AG04450 (cell line): Measurements from ENCODE around the gene CHMP2B. TPM values are rescaled to one million over a fixed set of nuclear protein-coding genes. Genes with fewer than 3 reads are reported as not detected.

Source experiments
- CTCF ChIA-PET: fragments of 300-600, 350-600 bp; formaldehyde crosslinking; extraction: SDS; loops from one replicate; lab custom pipeline; 2022; ENCODE audit warnings: antibody characterized with exemption, inconsistent platforms; lab: Charles Lee
- POLR2A ChIA-PET: fragments of 350-600 bp; formaldehyde crosslinking; extraction: SDS; loops from one replicate; lab custom pipeline; 2021; ENCODE audit warnings: antibody characterized with exemption, inconsistent platforms; lab: Yijun Ruan, JAX
- DNase-seq: peaks from one replicate; pipeline ENCODE4 v3.0.0-alpha.2; 2011; ENCODE audit warnings: low read depth, low spot score
- H3K27ac ChIP-seq: one replicate; pipeline ENCODE4 v1.5.1; 2012; ENCODE audit warnings: low read depth, low read length, control low read depth
- H3K27me3 ChIP-seq: one replicate; pipeline ENCODE4 v1.6.0; 2012; ENCODE audit warnings: low read length; ENCODE audit not compliant: control insufficient read depth, insufficient read depth
- H3K4me3 ChIP-seq: 2 replicates; pipeline ENCODE4 v1.5.1; 2011; ENCODE audit warnings: mild to moderate bottlenecking, low read depth, low read length, control low read depth
- H3K9me3 ChIP-seq: 2 replicates; pipeline ENCODE4 v1.5.1; 2012; ENCODE audit warnings: low read length; ENCODE audit not compliant: control insufficient read depth, insufficient read depth
- polyA plus RNA-seq: library from polyadenylated mRNA; depleted of rRNA; stranded (reverse); fragments of >200 nt; gene quantifications from 2 replicates; pipeline ENCODE4 v1.2.3, GENCODE V29; 2011
- TF ChIP-seq, protein P1 (sequence below): IDR thresholded peaks from 2 replicates; pipeline ENCODE4 v1.5.1; 2011; ENCODE audit warnings: low read depth, low read length, control low read depth, inconsistent platforms

The CHMP2B gene
- polyA plus RNA-seq, 1 experiment: 28.4 TPM

DNA sequence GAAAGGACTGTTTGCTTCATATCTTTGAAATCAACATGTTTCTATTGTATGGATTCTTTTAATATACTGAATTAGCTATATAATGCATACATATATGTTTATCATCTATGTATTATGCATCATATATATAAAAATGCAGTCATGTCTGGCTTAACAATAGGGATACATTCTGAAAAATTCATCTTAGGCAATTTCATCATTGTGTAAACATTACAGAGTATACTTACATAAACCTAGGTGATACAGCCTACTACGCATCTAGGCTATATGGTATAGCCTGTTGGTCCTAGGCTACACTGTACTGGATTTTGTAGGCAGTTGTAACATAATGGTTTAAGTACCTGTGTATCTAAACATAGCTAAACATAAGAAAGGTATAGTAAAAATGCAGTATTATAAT, 21.7 kb downstream of the CHMP2B start:
- CTCF ChIA-PET: interaction anchor here (1.0 to 1.5 kb wide), 3 partner anchors 10 to 22 kb away, joined by 3 to 8 read pairs (median 7); partner anchors contain the start of gene CHMP2B
- H3K9me3 ChIP-seq: no peaks in the 10 kb centered on the region
- POLR2A ChIA-PET: no interaction called here
- no peaks in the 10 kb centered on the region for H3K27me3 ChIP-seq
- no peak overlapping the region for H3K4me3 ChIP-seq
- TF ChIP-seq, protein P1, sequence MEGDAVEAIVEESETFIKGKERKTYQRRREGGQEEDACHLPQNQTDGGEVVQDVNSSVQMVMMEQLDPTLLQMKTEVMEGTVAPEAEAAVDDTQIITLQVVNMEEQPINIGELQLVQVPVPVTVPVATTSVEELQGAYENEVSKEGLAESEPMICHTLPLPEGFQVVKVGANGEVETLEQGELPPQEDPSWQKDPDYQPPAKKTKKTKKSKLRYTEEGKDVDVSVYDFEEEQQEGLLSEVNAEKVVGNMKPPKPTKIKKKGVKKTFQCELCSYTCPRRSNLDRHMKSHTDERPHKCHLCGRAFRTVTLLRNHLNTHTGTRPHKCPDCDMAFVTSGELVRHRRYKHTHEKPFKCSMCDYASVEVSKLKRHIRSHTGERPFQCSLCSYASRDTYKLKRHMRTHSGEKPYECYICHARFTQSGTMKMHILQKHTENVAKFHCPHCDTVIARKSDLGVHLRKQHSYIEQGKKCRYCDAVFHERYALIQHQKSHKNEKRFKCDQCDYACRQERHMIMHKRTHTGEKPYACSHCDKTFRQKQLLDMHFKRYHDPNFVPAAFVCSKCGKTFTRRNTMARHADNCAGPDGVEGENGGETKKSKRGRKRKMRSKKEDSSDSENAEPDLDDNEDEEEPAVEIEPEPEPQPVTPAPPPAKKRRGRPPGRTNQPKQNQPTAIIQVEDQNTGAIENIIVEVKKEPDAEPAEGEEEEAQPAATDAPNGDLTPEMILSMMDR: no peak
- no peak for DNase-seq
- H3K27ac ChIP-seq: no peak overlapping the region

DNA sequence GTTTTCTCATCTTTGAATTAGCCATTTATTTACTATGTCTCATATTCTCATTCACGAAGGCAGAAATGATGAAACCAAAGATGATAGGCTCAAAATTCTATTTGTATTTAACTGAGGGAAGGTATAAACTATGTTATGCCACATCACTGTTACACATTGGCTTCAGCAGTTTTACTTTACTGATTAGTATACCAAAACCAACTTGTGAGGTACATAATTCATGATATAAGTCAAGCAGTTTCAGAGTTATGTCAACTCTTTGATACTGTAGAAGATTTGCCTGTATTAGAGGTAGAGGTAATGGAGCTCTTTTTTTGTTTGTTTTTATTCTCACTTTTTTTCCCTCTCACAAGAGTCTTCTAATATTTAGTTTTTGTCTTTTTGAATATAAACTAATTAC, 22.9 kb downstream of the CHMP2B start:
- TF ChIP-seq, protein P1: no peak
- H3K27me3 ChIP-seq: no peaks in the 10 kb centered on the region
- ChIA-PET CTCF (interaction anchor here (1.0 to 2.4 kb wide), 2 partner anchors 10 to 101 kb away, joined by 3 to 22 read pairs; no protein-coding TSS in a partner anchor), POLR2A (no interaction called here)
- no peak for DNase-seq
- no peaks in the 10 kb centered on the region for H3K9me3 ChIP-seq
- H3K4me3 ChIP-seq: no peak overlapping the region
- H3K27ac ChIP-seq: no peak overlapping the region

DNA sequence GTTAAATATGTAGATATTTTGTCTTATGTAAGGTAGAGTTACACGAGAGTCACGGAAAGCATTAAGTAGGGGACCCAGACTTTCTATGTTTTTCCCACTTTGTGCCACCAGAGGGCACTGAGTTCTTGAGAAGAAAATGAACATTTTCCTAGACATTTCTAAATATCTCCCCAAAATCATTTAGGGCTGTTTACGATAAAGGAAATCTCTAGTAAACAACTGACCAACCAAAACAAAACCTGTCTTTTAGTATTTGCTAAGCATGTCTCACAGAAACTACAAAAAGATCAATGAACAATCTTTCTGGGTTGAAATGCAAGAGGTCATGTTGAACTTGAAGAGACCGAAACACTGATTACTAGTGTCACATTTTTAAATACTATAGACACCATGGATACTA, 33.2 kb downstream of the CHMP2B start:
- Histone ChIP-seq H3K27ac (no peak overlapping the region), H3K9me3 (no peaks in the 10 kb centered on the region), H3K4me3 (no peak overlapping the region), H3K27me3 (no peaks in the 10 kb centered on the region)
- ChIA-PET CTCF (interaction anchor here (0.6 to 3.4 kb wide), 33 partner anchors 9 to 935 kb away, joined by 3 to 44 read pairs (median 7); partner anchors contain the start of gene POU1F1), POLR2A (no interaction called here)
- TF ChIP-seq, protein P1: peak; percentile 79
- DNase-seq: peak; percentile 10

DNA sequence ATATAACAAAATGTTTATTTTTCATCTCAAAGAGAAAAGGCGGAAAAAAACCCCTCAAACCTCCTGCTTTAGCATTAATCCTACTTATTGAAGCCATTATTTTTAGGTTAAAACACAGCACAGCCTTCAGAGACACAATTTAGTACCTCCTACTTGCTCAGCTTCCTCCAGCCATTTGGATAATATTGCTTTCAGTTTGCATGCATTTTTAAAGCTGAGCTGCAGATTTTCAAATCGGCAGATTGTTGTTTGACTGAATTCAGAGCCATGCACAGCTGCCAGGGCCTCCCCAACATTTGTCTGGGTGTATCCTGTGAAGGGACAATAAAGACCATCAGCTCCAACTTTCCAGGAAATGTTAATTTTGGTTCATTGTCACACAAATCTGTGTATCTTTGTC, 34.8 kb downstream of the CHMP2B start:
- TF ChIP-seq, protein P1: no peak

DNA sequence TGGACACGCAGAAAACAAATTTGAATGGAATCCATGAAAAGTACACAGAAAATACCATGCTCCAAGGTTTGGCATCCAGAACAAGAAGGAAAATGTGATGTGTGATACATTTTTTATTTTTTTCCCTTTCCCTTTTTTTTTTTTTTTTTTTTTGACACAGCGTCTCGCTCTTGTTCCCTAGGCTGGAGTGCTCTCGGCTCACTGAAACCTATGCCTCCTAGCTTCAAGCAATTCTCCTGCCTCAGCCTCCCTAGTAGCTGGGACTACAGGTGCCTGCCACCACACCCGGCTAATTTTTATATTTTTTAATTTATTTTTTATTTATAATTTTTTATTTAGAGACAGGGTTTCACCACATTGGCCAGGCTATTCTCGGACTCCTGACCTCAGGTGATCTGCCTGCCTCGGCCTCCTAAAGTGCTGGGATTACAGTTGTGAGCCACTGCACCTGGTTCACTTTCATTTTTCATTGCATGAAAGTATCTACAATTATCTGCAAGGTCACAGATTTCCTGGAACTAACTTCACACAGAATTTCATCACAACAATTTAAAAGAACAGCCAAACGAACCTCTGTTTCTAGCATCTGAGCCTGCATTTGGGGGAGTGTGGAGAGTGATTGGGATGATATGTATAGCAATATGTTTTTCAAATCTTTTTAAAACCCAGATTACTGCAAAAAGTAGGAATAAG, 41.0 kb downstream of the CHMP2B start:
- no peak for DNase-seq
- CTCF ChIA-PET: interaction anchor here (0.8 to 5.0 kb wide), 2 partner anchors 8 to 30 kb away, joined by 3 to 44 read pairs; no protein-coding TSS in a partner anchor
- no peak overlapping the region for H3K27ac ChIP-seq
- POLR2A ChIA-PET: no interaction called here
- TF ChIP-seq, protein P1: no peak
- no peak overlapping the region for H3K4me3 ChIP-seq
- H3K9me3 ChIP-seq: no peaks in the 10 kb centered on the region
- no peaks in the 10 kb centered on the region for H3K27me3 ChIP-seq

More for the DNA sequence above, 34.8 kb downstream of the CHMP2B start:
- Histone ChIP-seq H3K27ac (no peak overlapping the region), H3K27me3 (no peaks in the 10 kb centered on the region), H3K9me3 (no peaks in the 10 kb centered on the region), H3K4me3 (no peak overlapping the region)
- DNase-seq: no peak
- CTCF ChIA-PET: interaction anchor here (1.3 to 3.4 kb wide), 5 partner anchors 9 to 745 kb away, joined by 4 to 44 read pairs (median 11); no protein-coding TSS in a partner anchor
- POLR2A ChIA-PET: no interaction called here
